Mesendoderm (in vitro differentiated cells): ENCODE data around the gene OOSP3.
"Not testable (repeated sequence)": the region's sequence is repeated elsewhere in the genome, so short reads cannot be mapped to it uniquely, and the experiment has no call there.

Source experiments
- DNase-seq: peaks from one replicate; pipeline ENCODE4 v3.0.0; 2013
- H2AK5ac ChIP-seq: 2 replicates; pipeline ENCODE4 v1.6.1; 2013; ENCODE audit warnings: low read length, inconsistent platforms
- H2BK120ac ChIP-seq: 2 replicates; pipeline ENCODE4 v1.6.1; 2013; ENCODE audit warnings: low read depth, mild to moderate bottlenecking, low read length, moderate library complexity, mixed read lengths
- H2BK15ac ChIP-seq: replicated peaks from 2 replicates; pipeline ENCODE4 v1.6.1; 2013; ENCODE audit warnings: low read depth, mild to moderate bottlenecking, moderate library complexity
- H2BK5ac ChIP-seq: 2 replicates; pipeline ENCODE4 v1.6.1; 2013; ENCODE audit warnings: low read length, inconsistent platforms
- H3K18ac ChIP-seq: 2 replicates; pipeline ENCODE4 v1.6.1; 2013; ENCODE audit warnings: mild to moderate bottlenecking, low read length, mixed read lengths
- H3K23ac ChIP-seq: one replicate; pipeline ENCODE4 v1.6.1; 2013; ENCODE audit warnings: low read length
- H3K27ac ChIP-seq: 2 replicates; pipeline ENCODE4 v1.5.1; 2013; ENCODE audit warnings: low read depth, mild to moderate bottlenecking, inconsistent platforms, low read length, moderate library complexity
- H3K27me3 ChIP-seq: 2 replicates; pipeline ENCODE4 v1.6.1; 2013; ENCODE audit warnings: low read length, control low read depth, mild to moderate bottlenecking, inconsistent platforms; ENCODE audit not compliant: insufficient read depth, poor library complexity
- H3K36me3 ChIP-seq: 2 replicates; pipeline ENCODE4 v1.6.1; 2013; ENCODE audit warnings: low read length, inconsistent platforms; ENCODE audit not compliant: control insufficient read depth, insufficient read depth
- H3K4ac ChIP-seq: one replicate; pipeline ENCODE4 v1.6.1; 2013; ENCODE audit warnings: low read depth, mild to moderate bottlenecking, low read length, moderate library complexity
- H3K4me1 ChIP-seq: 2 replicates; pipeline ENCODE4 v1.6.1; 2013; ENCODE audit warnings: low read depth, low read length, inconsistent platforms; ENCODE audit not compliant: control insufficient read depth
- H3K4me2 ChIP-seq: 2 replicates; pipeline ENCODE4 v1.6.1; 2013; ENCODE audit warnings: low read length
- H3K4me3 ChIP-seq: 2 replicates; pipeline ENCODE4 v1.5.1; 2013; ENCODE audit warnings: mild to moderate bottlenecking, low read length
- H3K56ac ChIP-seq: one replicate; pipeline ENCODE4 v1.6.1; 2013; ENCODE audit warnings: low read length
- H3K79me1 ChIP-seq: 2 replicates; pipeline ENCODE4 v1.6.1; 2013; ENCODE audit warnings: low read length, inconsistent platforms
- H3K79me2 ChIP-seq: 2 replicates; pipeline ENCODE4 v1.6.1; 2013; ENCODE audit warnings: mild to moderate bottlenecking, low read length; ENCODE audit not compliant: control insufficient read depth, insufficient read depth
- H3K9ac ChIP-seq: 2 replicates; pipeline ENCODE4 v1.6.1; 2013; ENCODE audit warnings: low read length, inconsistent platforms
- H4K5ac ChIP-seq: one replicate; pipeline ENCODE4 v1.6.1; 2013; ENCODE audit warnings: low read length
- H4K8ac ChIP-seq: one replicate; pipeline ENCODE4 v1.6.1; 2013; ENCODE audit warnings: low read depth, mild to moderate bottlenecking, control low read depth, low read length, moderate library complexity
- WGBS: extraction: QIAGEN DNeasy Blood & Tissue Kit; methylation state at CpG from one replicate; pipeline ENCODE4 v1.1.7; 2013; ENCODE audit warnings: low lambda C conversion rate, missing lambda C conversion rate; ENCODE audit not compliant: insufficient coverage; ENCODE audit errors: extremely low coverage; 5-methylcytosine and 5-hydroxymethylcytosine counted together

OOSP3 gene

DNA sequence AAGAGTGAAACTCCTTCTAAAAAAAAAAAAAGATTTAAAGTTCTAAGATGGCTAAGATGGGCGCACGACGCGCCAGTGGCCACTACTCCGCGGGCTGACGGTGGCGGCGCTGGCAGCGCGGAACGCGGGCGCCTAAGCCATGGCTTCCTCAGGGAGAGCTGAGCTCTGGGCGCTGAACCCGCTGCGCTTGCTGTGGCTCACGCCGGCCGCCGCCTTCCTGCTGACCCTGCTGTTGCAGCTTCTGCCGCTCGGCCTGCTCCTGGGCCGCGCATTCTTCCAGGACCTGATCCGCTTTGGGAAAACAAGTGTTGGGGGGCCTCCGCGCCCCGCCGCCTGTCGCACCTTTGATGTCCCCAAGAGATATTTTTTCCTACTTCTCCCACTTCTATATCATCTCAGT, 19.5 kb downstream of the OOSP3 start:
- Histone ChIP-seq H3K79me2 (no peaks in the 10 kb centered on the region), H3K27me3 (no peaks in the 10 kb centered on the region), H2BK15ac (no peak overlapping the region), H2BK5ac (no peak overlapping the region), H3K4ac (no peak overlapping the region), H2AK5ac (no peak overlapping the region), H3K79me1 (no peaks in the 10 kb centered on the region), H3K27ac (no peak overlapping the region), H3K4me1 (no peaks in the 10 kb centered on the region), H3K36me3 (no peaks in the 10 kb centered on the region), H3K56ac (no peak overlapping the region), H4K5ac (no peak overlapping the region), H2BK120ac (no peak overlapping the region), H3K4me3 (no peak overlapping the region), H3K23ac (no peak overlapping the region), H3K18ac (no peak overlapping the region), H3K4me2 (no peak overlapping the region), H4K8ac (no peak overlapping the region), H3K9ac (no peak overlapping the region)
- no CpG with 5 or more reads among the region's 31 CpGs for WGBS
- DNase-seq, result no peak

DNA sequence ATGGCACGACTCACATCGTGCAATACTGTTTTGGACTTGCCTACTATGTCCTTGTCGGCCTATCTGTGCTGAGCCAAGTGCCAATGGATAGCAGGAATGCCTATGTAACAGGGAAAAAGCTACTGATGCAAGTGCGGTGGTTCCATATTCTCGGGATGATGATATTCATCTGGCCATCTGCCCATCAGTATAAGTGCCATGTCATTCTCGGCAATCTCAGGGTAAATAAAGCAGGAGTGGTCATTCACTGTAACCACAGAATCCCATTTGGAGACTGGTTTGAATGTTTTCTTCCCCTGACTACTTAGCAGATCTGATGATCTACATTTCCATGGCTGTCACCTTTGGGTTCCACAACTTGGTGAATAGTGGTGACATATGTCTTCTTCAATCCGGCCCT, 20.1 kb downstream of the OOSP3 start:
- WGBS, result no CpG with 5 or more reads among the region's 7 CpGs

DNA sequence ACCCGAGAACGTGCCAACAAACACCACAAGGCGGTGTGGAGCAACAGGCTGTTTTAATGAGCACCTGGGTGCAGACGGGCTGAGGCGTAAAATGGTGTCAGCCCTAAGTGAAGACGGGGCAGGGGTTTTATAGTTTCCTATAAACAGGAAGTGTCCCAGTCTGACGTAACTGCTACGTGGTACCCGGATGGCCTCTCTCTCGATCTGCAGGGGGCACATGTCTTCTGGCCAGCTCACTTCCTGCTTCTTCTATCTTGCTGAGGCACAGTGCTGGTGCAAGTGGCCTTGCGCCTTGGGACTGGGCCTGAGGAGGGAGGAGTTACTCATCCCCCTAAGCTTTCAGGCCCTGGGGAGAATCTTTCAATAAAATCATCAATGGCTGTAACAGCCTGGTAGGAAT, 20.9 kb downstream of the OOSP3 start:
- no peak overlapping the region for H2BK15ac ChIP-seq
- no peak overlapping the region for H3K27ac ChIP-seq
- no peak overlapping the region for H3K4me3 ChIP-seq
- no peak overlapping the region for H3K4ac ChIP-seq
- H3K18ac ChIP-seq, result no peak overlapping the region
- H3K4me1 ChIP-seq, result no peaks in the 10 kb centered on the region
- no peak overlapping the region for H3K4me2 ChIP-seq
- no peaks in the 10 kb centered on the region for H3K79me1 ChIP-seq
- H2BK5ac ChIP-seq, result no peak overlapping the region
- H3K23ac ChIP-seq, result no peak overlapping the region
- H4K8ac ChIP-seq, result no peak overlapping the region
- H3K9ac ChIP-seq, result no peak overlapping the region
- H2BK120ac ChIP-seq, result no peak overlapping the region
- no peaks in the 10 kb centered on the region for H3K79me2 ChIP-seq
- WGBS, result no CpG with 5 or more reads among the region's 11 CpGs
- no peak overlapping the region for H4K5ac ChIP-seq
- H2AK5ac ChIP-seq, result no peak overlapping the region
- no peak overlapping the region for H3K56ac ChIP-seq
- peak; percentile 78 for DNase-seq
- no peaks in the 10 kb centered on the region for H3K36me3 ChIP-seq
- H3K27me3 ChIP-seq, result no peaks in the 10 kb centered on the region

More for the DNA sequence above, 20.1 kb downstream of the OOSP3 start:
- H3K36me3 ChIP-seq, result no peaks in the 10 kb centered on the region
- no peak overlapping the region for H3K9ac ChIP-seq
- H3K79me1 ChIP-seq, result no peaks in the 10 kb centered on the region
- H3K79me2 ChIP-seq, result no peaks in the 10 kb centered on the region
- H4K8ac ChIP-seq, result no peak overlapping the region
- no peak overlapping the region for H3K56ac ChIP-seq
- H2AK5ac ChIP-seq, result no peak overlapping the region
- H3K27me3 ChIP-seq, result no peaks in the 10 kb centered on the region
- H2BK15ac ChIP-seq, result no peak overlapping the region
- no peak overlapping the region for H4K5ac ChIP-seq
- no peak overlapping the region for H3K18ac ChIP-seq
- H3K4me3 ChIP-seq, result no peak overlapping the region
- no peak overlapping the region for H2BK5ac ChIP-seq
- H3K4me1 ChIP-seq, result no peaks in the 10 kb centered on the region
- H3K4ac ChIP-seq, result no peak overlapping the region
- no peak overlapping the region for H3K27ac ChIP-seq
- H3K23ac ChIP-seq, result no peak overlapping the region
- H2BK120ac ChIP-seq, result no peak overlapping the region
- no peak overlapping the region for H3K4me2 ChIP-seq
- no peak for DNase-seq

DNA sequence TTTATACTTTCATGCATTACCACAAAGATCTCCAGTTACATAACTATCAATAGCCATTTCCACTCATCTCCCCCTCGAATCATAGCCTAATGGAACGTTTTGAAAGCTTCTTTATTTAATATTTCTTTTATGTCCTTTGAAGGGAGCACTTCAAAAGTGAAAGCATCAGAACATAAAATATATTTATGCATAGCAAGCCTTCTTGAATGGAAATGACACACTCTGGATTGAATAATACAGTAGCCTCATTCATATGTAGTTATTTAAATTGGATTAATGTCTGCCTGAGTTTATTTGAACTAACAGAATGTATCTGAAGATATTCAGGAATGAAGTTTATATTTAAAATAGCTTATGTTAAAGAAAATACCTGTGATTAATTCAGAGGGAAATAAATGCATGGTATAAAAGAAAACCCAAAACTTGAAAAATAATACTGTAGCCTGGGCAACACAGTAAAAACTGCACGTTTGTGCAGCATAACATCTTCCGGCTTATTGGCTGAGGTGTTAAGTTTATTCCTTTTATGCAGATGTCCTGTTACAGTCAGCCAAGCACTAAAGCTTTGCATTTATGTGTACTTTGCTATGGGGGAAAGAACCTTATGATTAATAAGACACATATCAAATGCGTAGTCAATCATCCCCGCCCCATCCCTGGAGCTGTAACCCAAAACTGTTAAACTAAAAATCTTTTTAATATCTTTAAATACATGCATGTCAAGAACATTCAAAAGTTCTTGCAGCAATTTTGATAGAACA, 22.0 kb downstream of the OOSP3 start:
- WGBS, result no CpG with 5 or more reads among the region's 6 CpGs
- Histone ChIP-seq H3K9ac (no peak overlapping the region), H3K4ac (no peak overlapping the region), H3K4me3 (no peak overlapping the region), H2BK5ac (no peak overlapping the region), H3K4me2 (no peak overlapping the region), H3K27me3 (no peaks in the 10 kb centered on the region), H4K5ac (no peak overlapping the region), H3K18ac (no peak overlapping the region), H4K8ac (no peak overlapping the region), H3K79me2 (no peaks in the 10 kb centered on the region), H3K23ac (no peak overlapping the region), H3K56ac (no peak overlapping the region), H3K27ac (no peak overlapping the region), H3K79me1 (no peaks in the 10 kb centered on the region), H2BK15ac (no peak overlapping the region), H2AK5ac (no peak overlapping the region), H2BK120ac (no peak overlapping the region), H3K4me1 (no peaks in the 10 kb centered on the region), H3K36me3 (no peaks in the 10 kb centered on the region)
- no peak for DNase-seq

DNA sequence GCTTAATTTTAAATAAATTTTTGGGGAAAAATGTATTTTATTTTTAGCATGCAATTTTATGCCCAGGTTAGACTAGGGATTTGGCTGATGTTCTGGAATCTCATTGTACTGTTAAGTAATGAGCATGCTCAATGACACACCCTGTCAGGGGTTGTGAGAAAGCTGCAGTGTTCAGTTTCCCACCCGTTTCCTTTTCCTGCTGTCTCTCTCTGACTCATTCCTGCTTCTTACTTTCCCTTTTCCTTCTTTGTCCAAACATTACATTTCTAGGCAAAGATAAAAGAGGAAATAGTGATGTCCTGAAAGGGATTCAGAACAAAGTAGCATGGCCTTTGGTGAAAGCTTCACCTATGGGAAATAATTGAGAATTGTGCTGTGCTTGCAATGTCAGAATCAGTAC, 22.7 kb downstream of the OOSP3 start:
- H2BK15ac ChIP-seq, result no peak overlapping the region
- H3K4me3 ChIP-seq, result no peak overlapping the region
- no CpG with 5 or more reads among the region's 1 CpG for WGBS
- H3K4ac ChIP-seq, result no peak overlapping the region
- H3K4me1 ChIP-seq, result no peaks in the 10 kb centered on the region
- H3K27me3 ChIP-seq, result no peaks in the 10 kb centered on the region
- no peak overlapping the region for H3K9ac ChIP-seq
- H3K79me2 ChIP-seq, result no peaks in the 10 kb centered on the region
- DNase-seq, result no peak
- no peak overlapping the region for H4K5ac ChIP-seq
- no peak overlapping the region for H3K4me2 ChIP-seq
- no peak overlapping the region for H4K8ac ChIP-seq
- H3K36me3 ChIP-seq, result no peaks in the 10 kb centered on the region
- no peak overlapping the region for H2AK5ac ChIP-seq
- no peak overlapping the region for H2BK120ac ChIP-seq
- no peak overlapping the region for H2BK5ac ChIP-seq
- no peak overlapping the region for H3K23ac ChIP-seq
- H3K56ac ChIP-seq, result no peak overlapping the region
- no peak overlapping the region for H3K27ac ChIP-seq
- H3K79me1 ChIP-seq, result no peaks in the 10 kb centered on the region
- no peak overlapping the region for H3K18ac ChIP-seq

DNA sequence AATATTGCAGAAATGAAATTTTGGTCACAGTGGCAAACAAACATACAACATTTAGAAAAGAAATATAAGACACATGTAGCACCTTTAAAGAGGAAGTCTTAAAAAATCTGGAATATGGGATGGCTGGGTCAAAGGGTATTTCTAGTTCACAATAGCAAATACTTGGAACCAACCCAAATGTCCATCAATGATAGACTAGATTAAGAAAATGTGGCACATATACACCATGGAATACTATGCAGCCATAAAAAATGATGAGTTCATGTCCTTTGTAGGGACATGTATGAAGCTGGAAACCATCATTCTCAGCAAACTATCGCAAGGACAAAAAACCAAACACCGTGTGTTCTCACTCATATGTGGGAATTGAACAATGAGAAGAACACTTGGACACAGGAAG, 25.0 kb downstream of the OOSP3 start:
- H3K79me2 ChIP-seq, result not testable (repeated sequence)

More for the DNA sequence above, 25.0 kb downstream of the OOSP3 start:
- H4K8ac ChIP-seq, H4K5ac ChIP-seq, H3K9ac ChIP-seq, H2AK5ac ChIP-seq, DNase-seq, H2BK15ac ChIP-seq, H3K4me3 ChIP-seq, H3K4me1 ChIP-seq, H3K79me1 ChIP-seq, H3K18ac ChIP-seq, H3K56ac ChIP-seq, H3K4me2 ChIP-seq, H3K27ac ChIP-seq, H3K23ac ChIP-seq, H2BK120ac ChIP-seq, H2BK5ac ChIP-seq, H3K36me3 ChIP-seq, H3K4ac ChIP-seq, H3K27me3 ChIP-seq: not testable (repeated sequence)
- no CpG with 5 or more reads among the region's 2 CpGs for WGBS
